ENCODE results near the gene SP7.

DNA sequence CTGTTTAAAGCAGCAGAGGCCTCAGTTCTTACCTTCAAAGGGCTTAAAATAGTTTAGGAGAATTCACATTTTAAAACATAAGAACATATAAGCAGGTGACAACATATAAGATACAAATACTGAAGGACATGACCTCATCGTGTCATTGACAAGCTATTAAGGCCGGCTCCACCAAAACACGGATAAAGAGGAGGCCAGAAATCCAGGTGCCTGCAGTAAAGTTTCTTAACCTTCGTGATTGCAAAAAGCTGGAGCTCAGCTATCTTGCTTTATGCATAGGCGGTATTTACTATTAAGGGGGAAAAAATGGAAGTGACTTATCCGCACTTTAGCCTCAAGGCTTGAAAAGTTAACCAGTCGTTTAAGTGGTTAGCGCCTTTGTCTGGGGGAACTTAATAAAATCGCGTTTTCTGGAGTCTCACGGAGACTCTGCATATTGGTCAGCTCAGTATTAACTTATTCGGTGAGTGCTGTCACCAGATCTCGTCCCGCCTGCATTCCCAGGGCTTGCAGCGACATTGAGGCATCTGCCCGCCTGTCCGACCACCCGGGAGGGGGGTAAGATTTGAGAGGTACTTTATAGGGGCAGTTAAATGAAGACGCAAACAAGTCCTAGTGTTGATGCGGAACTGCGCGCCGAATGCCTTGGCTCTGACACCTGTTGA is 42.7 kb upstream of the SP7 start:
- TF ChIP-seq, protein P1, sequence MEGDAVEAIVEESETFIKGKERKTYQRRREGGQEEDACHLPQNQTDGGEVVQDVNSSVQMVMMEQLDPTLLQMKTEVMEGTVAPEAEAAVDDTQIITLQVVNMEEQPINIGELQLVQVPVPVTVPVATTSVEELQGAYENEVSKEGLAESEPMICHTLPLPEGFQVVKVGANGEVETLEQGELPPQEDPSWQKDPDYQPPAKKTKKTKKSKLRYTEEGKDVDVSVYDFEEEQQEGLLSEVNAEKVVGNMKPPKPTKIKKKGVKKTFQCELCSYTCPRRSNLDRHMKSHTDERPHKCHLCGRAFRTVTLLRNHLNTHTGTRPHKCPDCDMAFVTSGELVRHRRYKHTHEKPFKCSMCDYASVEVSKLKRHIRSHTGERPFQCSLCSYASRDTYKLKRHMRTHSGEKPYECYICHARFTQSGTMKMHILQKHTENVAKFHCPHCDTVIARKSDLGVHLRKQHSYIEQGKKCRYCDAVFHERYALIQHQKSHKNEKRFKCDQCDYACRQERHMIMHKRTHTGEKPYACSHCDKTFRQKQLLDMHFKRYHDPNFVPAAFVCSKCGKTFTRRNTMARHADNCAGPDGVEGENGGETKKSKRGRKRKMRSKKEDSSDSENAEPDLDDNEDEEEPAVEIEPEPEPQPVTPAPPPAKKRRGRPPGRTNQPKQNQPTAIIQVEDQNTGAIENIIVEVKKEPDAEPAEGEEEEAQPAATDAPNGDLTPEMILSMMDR (IDR thresholded peaks at IDR 0.05), result no peak
- TF ChIP-seq, protein P2, sequence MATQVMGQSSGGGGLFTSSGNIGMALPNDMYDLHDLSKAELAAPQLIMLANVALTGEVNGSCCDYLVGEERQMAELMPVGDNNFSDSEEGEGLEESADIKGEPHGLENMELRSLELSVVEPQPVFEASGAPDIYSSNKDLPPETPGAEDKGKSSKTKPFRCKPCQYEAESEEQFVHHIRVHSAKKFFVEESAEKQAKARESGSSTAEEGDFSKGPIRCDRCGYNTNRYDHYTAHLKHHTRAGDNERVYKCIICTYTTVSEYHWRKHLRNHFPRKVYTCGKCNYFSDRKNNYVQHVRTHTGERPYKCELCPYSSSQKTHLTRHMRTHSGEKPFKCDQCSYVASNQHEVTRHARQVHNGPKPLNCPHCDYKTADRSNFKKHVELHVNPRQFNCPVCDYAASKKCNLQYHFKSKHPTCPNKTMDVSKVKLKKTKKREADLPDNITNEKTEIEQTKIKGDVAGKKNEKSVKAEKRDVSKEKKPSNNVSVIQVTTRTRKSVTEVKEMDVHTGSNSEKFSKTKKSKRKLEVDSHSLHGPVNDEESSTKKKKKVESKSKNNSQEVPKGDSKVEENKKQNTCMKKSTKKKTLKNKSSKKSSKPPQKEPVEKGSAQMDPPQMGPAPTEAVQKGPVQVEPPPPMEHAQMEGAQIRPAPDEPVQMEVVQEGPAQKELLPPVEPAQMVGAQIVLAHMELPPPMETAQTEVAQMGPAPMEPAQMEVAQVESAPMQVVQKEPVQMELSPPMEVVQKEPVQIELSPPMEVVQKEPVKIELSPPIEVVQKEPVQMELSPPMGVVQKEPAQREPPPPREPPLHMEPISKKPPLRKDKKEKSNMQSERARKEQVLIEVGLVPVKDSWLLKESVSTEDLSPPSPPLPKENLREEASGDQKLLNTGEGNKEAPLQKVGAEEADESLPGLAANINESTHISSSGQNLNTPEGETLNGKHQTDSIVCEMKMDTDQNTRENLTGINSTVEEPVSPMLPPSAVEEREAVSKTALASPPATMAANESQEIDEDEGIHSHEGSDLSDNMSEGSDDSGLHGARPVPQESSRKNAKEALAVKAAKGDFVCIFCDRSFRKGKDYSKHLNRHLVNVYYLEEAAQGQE (IDR thresholded peaks at IDR 0.05; ENCODE audit: insufficient read depth in 1 of 2, low read depth in 2 of 2, low read length in 1 of 2), result no peak
- no peak for TF ChIP-seq POLR2AphosphoS5 (IDR thresholded peaks at IDR 0.05; ENCODE audit: low read depth, low read length)
- TF ChIP-seq SIN3A (IDR thresholded peaks at IDR 0.05; ENCODE audit: borderline replicate concordance, insufficient read depth, low read depth, low read length), result 0 out of 2 replicates have a peak, but pooled peaks have one; percentile 17

Data from Panc1 (cell line).